CD4-positive, alpha-beta T cell (primary cell): ENCODE data around the gene SLC16A12. TPM values are rescaled to one million over a fixed set of nuclear protein-coding genes. Genes with fewer than 3 reads are reported as not detected.

ENCODE experiments used
- ATAC-seq: fragments of 200-7000 bp; cut with Tn5 transposase; one replicate; pipeline ENCODE4 v1.10.0; 2022; ENCODE audit warnings: mild to moderate bottlenecking; ENCODE audit not compliant: poor library complexity
- CTCF ChIA-PET: fragments of 350-600 bp; sonication (Branson Sonifier 250); formaldehyde crosslinking; loops from one replicate; lab custom pipeline; 2021; ENCODE audit warnings: antibody characterized with exemption, inconsistent platforms; lab: Charles Lee
- POLR2A ChIA-PET: fragments of 350-600 bp; sonication (Branson Sonifier 250); formaldehyde crosslinking; loops from one replicate; lab custom pipeline; 2021; ENCODE audit warnings: antibody characterized with exemption, inconsistent platforms; lab: Charles Lee
- DNase-seq, 14 experiments: peaks; one replicate each; pipeline ENCODE4 v3.0.0-alpha.2; 2013 to 2020; ENCODE audit warnings: mixed read lengths in 2 of 14
- H3K27ac ChIP-seq, 2 donors: one replicate each; pipeline versions ENCODE4 v1.5.1 to v1.7.0; 2013; ENCODE audit warnings: low read length in 2 of 2, low read depth in 1 of 2, mild to moderate bottlenecking in 1 of 2
- H3K27me3 ChIP-seq, 2 experiments: 1 replicate in 1 of 2; 2 replicates in 1 of 2; pipeline versions ENCODE4 v1.6.1 to v1.7.0; 2013; ENCODE audit warnings: low read length in 2 of 2, control low read depth in 1 of 2, mild to moderate bottlenecking in 1 of 2, moderate library complexity in 1 of 2; ENCODE audit not compliant: insufficient read depth in 2 of 2, control insufficient read depth in 1 of 2
- H3K36me3 ChIP-seq: one replicate; pipeline ENCODE4 v1.6.1; 2013; ENCODE audit warnings: low read length, control low read depth; ENCODE audit not compliant: insufficient read depth
- H3K4me1 ChIP-seq: one replicate; pipeline ENCODE4 v1.6.1; 2013; ENCODE audit warnings: low read length, control low read depth; ENCODE audit not compliant: insufficient read depth
- H3K4me3 ChIP-seq: one replicate; pipeline ENCODE4 v1.5.1; 2013; ENCODE audit warnings: mild to moderate bottlenecking, low read length, moderate library complexity
- H3K9me3 ChIP-seq, 2 experiments: 1 replicate in 1 of 2; 2 replicates in 1 of 2; pipeline versions ENCODE4 v1.6.1 to v1.7.0; 2013; ENCODE audit warnings: low read length in 2 of 2, mild to moderate bottlenecking in 2 of 2, control low read depth in 1 of 2, moderate library complexity in 1 of 2; ENCODE audit not compliant: control insufficient read depth in 1 of 2, insufficient read depth in 1 of 2
- H3K27ac Mint-ChIP-seq: one replicate; pipeline ENCODE4 v1.8.0; 2020; ENCODE audit warnings: mixed read lengths
- H3K27me3 Mint-ChIP-seq: one replicate; pipeline ENCODE4 v1.8.0; 2021; ENCODE audit warnings: mixed read lengths
- H3K36me3 Mint-ChIP-seq: one replicate; pipeline ENCODE4 v1.8.0; 2021; ENCODE audit warnings: low read depth, mixed read lengths
- H3K4me1 Mint-ChIP-seq: one replicate; pipeline ENCODE4 v1.8.0; 2021; ENCODE audit warnings: low read depth, mixed read lengths
- H3K4me3 Mint-ChIP-seq: one replicate; pipeline ENCODE4 v1.8.0; 2020; ENCODE audit warnings: mild to moderate bottlenecking, mixed read lengths
- H3K9me3 Mint-ChIP-seq: one replicate; pipeline ENCODE4 v1.8.0; 2020; ENCODE audit warnings: mixed read lengths
- intact Hi-C, 2 experiments: fragments of 100-400 bp; cut with DNase I in 1 of 2; cut with micrococcal nuclease in 1 of 2; formaldehyde crosslinking; loops; one replicate each; pipeline versions ENCODE4 v1.15.1 to v1.9.0; 2023 to 2025; cut with DNase I, micrococcal nuclease
- total RNA-seq, 174 experiments: library from RNA in 2 of 174; stranded (reverse) in 2 of 174; gene quantifications; one replicate each; pipeline ENCODE4 v1.2.3 and lab custom pipeline; 2021 to 2026
- TF ChIP-seq, protein P1 (sequence below): fragments of 200-600 bp; IDR thresholded peaks from one replicate; pipeline ENCODE4 v1.8.0; 2022; ENCODE audit warnings: antibody characterized with exemption, mild to moderate bottlenecking

The SLC16A12 gene
- total RNA-seq, 2 experiments from 2014 or later = not detected

GRCh38 chr10:89540420-89540949 lies 5.1 kb upstream of the SLC16A12 start:
- CTCF ChIA-PET = interaction anchor here (0.7 kb wide), 1 partner anchor 11 kb away, joined by 3 read pairs; no protein-coding TSS in a partner anchor

DNA sequence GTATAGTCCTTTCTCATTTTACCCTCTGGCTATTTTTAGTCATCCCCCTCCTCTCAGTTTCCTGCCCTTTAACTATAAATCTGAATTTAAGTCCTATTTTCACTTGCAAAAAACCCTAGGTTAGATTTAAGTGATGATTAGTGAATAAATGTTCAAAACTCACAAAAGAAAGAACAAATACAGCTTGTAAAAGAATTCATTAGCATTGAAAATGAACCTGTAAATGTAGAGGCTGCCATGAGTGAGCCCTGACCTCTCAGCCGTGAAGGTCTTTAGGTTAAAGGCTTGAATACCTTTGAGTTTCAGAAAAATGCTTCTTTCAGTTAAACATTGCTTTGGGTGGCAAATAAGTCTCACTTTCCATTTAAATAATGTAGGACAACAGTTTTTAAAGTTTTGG lies 2.0 kb upstream of the SLC16A12 start:
- no peak for DNase-seq
- no peak overlapping the region for H3K4me3 ChIP-seq
- Mint-ChIP-seq H3K9me3 (no peaks in the 10 kb centered on the region), H3K27me3 (peaks cover 78% of the 10 kb centered on the region), H3K4me3 (no peak overlapping the region), H3K36me3 (no peaks in the 10 kb centered on the region), H3K4me1 (peaks cover 9% of the 10 kb centered on the region), H3K27ac (no peak overlapping the region)
- POLR2A ChIA-PET = no interaction called here
- TF ChIP-seq, protein P1, sequence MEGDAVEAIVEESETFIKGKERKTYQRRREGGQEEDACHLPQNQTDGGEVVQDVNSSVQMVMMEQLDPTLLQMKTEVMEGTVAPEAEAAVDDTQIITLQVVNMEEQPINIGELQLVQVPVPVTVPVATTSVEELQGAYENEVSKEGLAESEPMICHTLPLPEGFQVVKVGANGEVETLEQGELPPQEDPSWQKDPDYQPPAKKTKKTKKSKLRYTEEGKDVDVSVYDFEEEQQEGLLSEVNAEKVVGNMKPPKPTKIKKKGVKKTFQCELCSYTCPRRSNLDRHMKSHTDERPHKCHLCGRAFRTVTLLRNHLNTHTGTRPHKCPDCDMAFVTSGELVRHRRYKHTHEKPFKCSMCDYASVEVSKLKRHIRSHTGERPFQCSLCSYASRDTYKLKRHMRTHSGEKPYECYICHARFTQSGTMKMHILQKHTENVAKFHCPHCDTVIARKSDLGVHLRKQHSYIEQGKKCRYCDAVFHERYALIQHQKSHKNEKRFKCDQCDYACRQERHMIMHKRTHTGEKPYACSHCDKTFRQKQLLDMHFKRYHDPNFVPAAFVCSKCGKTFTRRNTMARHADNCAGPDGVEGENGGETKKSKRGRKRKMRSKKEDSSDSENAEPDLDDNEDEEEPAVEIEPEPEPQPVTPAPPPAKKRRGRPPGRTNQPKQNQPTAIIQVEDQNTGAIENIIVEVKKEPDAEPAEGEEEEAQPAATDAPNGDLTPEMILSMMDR = no peak
- H3K4me1 ChIP-seq = peaks cover 8% of the 10 kb centered on the region
- H3K27me3 ChIP-seq = peaks cover 24 to 25% of the 10 kb centered on the region in 2 experiments
- no peak for ATAC-seq
- H3K9me3 ChIP-seq = peaks cover 0 to 4% of the 10 kb centered on the region in 2 experiments
- CTCF ChIA-PET = no interaction called here
- no peak overlapping the region for H3K27ac ChIP-seq
- H3K36me3 ChIP-seq = no peaks in the 10 kb centered on the region
- intact Hi-C loops = no loop called here

More at GRCh38 chr10:89540420-89540949, 5.1 kb upstream of the SLC16A12 start:
- no peaks in the 10 kb centered on the region for H3K9me3 Mint-ChIP-seq
- ATAC-seq (no peak), DNase-seq (no peak)
- no peak overlapping the region for H3K27ac Mint-ChIP-seq
- POLR2A ChIA-PET = no interaction called here
- Histone ChIP-seq H3K27me3 (peaks cover 0 to 8% of the 10 kb centered on the region in 2 experiments), H3K9me3 (no peaks in the 10 kb centered on the region), H3K27ac (no peak overlapping the region), H3K4me1 (peaks cover 3% of the 10 kb centered on the region), H3K4me3 (no peak overlapping the region), H3K36me3 (no peaks in the 10 kb centered on the region)
- intact Hi-C loops = no loop called here
- H3K4me3 Mint-ChIP-seq = no peak overlapping the region
- no peaks in the 10 kb centered on the region for H3K36me3 Mint-ChIP-seq
- peaks cover 60% of the 10 kb centered on the region for H3K27me3 Mint-ChIP-seq
- TF ChIP-seq, protein P1 = no peak
- H3K4me1 Mint-ChIP-seq = no peaks in the 10 kb centered on the region

- TF ChIP-seq, protein P1 = no peak
- ATAC-seq (no peak), DNase-seq (no peak)
- Mint-ChIP-seq H3K9me3 (no peaks in the 10 kb centered on the region), H3K36me3 (no peaks in the 10 kb centered on the region), H3K27ac (no peak overlapping the region), H3K27me3 (peaks cover 82% of the 10 kb centered on the region), H3K4me3 (no peak overlapping the region), H3K4me1 (peaks cover 9% of the 10 kb centered on the region)
- POLR2A ChIA-PET = no interaction called here
- peaks cover 24 to 28% of the 10 kb centered on the region in 2 experiments for H3K27me3 ChIP-seq
- peaks cover 8% of the 10 kb centered on the region for H3K4me1 ChIP-seq
- intact Hi-C loops = no loop called here
- CTCF ChIA-PET = no interaction called here
- H3K4me3 ChIP-seq = no peak overlapping the region
- peaks cover 0 to 4% of the 10 kb centered on the region in 2 experiments for H3K9me3 ChIP-seq
- H3K27ac ChIP-seq = no peak overlapping the region
- no peaks in the 10 kb centered on the region for H3K36me3 ChIP-seq
These were observed 590 bp upstream of the SLC16A12 start for GRCh38 chr10:89536013-89536354.
